H4 (cell line): Measurements from ENCODE around the gene LEFTY1. TPM values are rescaled to one million over a fixed set of nuclear protein-coding genes. Genes with fewer than 3 reads are reported as not detected.
"Not testable (repeated sequence)": the region's sequence is repeated elsewhere in the genome, so short reads cannot be mapped to it uniquely, and the experiment has no call there.

Source experiments
- DNase-seq: peaks from one replicate; pipeline ENCODE4 v3.0.0-alpha.2; 2015; ENCODE audit warnings: low spot score
- total RNA-seq: library from RNA; depleted of rRNA; stranded (reverse); fragments of >200 nt; shearing (Covaris generic); gene quantifications from 2 replicates; pipeline ENCODE4 v1.2.3, GENCODE V29; 2014; rRNA removed

Gene LEFTY1
- 0.50 TPM in 1 of 2 replicates, not detected in the other for total RNA-seq

GRCh38 chr1:225888898-225889601 lies at the start of gene LEFTY1:
LEFTY1 (minus strand) TSS chr1:225889146; CDS start chr1:225889066, 80 bp downstream.
- no peak for DNase-seq

- DNase-seq: no peak
These were observed 48.4 kb upstream of the LEFTY1 start for GRCh38 chr1:225937048-225937968.

GRCh38 chr1:225936523-225936922 lies 47.6 kb upstream of the LEFTY1 start:
- no peak for DNase-seq

- peak; percentile 53 for DNase-seq
These were observed 47.1 kb upstream of the LEFTY1 start for GRCh38 chr1:225936086-225936485.

- peak; percentile 62 for DNase-seq
These were observed 45.8 kb upstream of the LEFTY1 start for GRCh38 chr1:225934711-225935110.

- DNase-seq: no peak
These were observed 44.1 kb upstream of the LEFTY1 start for GRCh38 chr1:225933072-225933471.

GRCh38 chr1:225931270-225932136 lies 42.6 kb upstream of the LEFTY1 start:
- DNase-seq: no peak

- no peak for DNase-seq
These were observed 41.6 kb upstream of the LEFTY1 start for GRCh38 chr1:225930566-225930965.

- DNase-seq: not testable (repeated sequence)
These were observed 40.5 kb upstream of the LEFTY1 start for GRCh38 chr1:225929462-225929861.

GRCh38 chr1:225928186-225929175 lies 39.5 kb upstream of the LEFTY1 start:
- DNase-seq: no peak

GRCh38 chr1:225926551-225927113 lies 37.7 kb upstream of the LEFTY1 start:
- no peak for DNase-seq

GRCh38 chr1:225923692-225924555 lies 35.0 kb upstream of the LEFTY1 start, which contains the start of gene PYCR2:
PYCR2 (minus strand) TSS chr1:225924250; CDS start chr1:225924110, 140 bp downstream.
- peak; percentile 90 for DNase-seq

- no peak for DNase-seq
These were observed 34.4 kb upstream of the LEFTY1 start for GRCh38 chr1:225923381-225923691.

GRCh38 chr1:225921734-225922709 lies 33.1 kb upstream of the LEFTY1 start:
- DNase-seq: no peak

- DNase-seq: peak; percentile 85
These were observed 31.0 kb upstream of the LEFTY1 start for GRCh38 chr1:225919906-225920305.

GRCh38 chr1:225918280-225918679 lies 29.3 kb upstream of the LEFTY1 start:
- DNase-seq: no peak

- no peak for DNase-seq
These were observed 28.6 kb upstream of the LEFTY1 start for GRCh38 chr1:225917536-225917935.

- DNase-seq: no peak
These were observed 28.2 kb upstream of the LEFTY1 start for GRCh38 chr1:225917101-225917500.
